HG03432 (cell line): Measurements from ENCODE around the gene VEGFC.
A peak's percentile ranks its signal among the peaks of the same experiment; 100 is the strongest.

ENCODE experiments used
- ATAC-seq: cut with Tn5 transposase; IDR thresholded peaks from one replicate; pipeline ENCODE4 v1.9.1; 2021; ENCODE audit warnings: mild to moderate bottlenecking, moderate library complexity; ENCODE audit not compliant: unreplicated experiment

VEGFC gene

GRCh38 chr4:176799653-176800052 is 6.9 kb upstream of the VEGFC start:
- no peak for ATAC-seq

GRCh38 chr4:176798540-176798939 is 5.8 kb upstream of the VEGFC start:
- ATAC-seq: no peak

DNA sequence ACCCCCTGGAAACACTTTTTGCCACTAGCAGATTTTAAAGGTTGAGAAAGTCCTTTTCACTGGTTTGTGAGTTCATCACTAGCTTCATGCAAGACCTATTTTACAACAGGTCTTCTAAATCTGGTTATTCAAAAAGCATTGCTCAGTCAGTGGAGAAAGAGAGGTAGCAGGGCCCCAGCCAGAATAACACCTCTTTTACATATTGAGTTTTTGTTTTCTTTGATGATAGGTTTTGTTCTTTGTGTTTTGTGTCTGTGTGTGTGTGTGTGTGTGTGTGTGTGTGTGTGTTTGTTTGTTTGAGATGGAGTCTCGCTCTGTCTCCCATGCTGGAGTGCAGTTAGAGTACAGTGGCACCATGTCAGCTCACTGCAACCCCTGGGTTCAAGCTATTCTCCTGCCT is 2.7 kb upstream of the VEGFC start:
- ATAC-seq: no peak

DNA sequence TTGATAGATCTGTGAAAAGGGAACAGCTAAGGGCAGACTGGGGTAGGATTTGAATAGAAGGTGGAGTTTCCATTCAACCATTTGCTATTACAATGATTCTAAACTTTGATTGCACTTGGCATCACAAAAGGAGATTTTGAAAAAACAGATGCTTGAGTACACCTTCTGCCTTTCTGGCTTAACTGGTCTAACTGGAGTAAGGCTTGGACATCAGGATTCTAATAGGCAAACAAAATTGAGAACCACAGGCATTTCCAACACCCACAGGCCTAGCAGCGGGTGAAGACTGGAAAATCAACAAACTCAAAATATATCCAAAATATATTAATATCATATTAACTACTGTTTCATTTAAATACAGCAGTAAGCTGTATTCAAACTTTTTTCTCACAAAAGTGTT is 1.9 kb upstream of the VEGFC start:
- no peak for ATAC-seq

DNA sequence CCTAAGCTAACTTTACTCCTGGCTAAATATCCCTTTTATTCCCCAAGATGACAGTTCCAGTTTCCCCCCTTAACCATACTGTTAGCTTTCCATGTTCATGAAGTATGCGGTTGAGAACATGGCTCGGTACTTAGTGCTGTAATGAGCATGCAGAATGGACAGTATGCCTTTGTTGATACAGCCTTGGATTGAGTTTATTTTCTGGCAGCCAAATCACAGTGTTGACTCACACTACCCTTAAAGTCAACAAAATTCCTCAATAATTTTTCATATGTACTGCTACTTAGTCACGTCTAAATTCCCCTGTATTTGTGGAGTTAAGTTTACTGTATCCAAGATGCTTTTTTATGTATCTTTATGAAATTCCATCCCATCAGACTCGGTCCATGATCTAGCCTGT is 1.4 kb upstream of the VEGFC start:
- no peak for ATAC-seq

DNA sequence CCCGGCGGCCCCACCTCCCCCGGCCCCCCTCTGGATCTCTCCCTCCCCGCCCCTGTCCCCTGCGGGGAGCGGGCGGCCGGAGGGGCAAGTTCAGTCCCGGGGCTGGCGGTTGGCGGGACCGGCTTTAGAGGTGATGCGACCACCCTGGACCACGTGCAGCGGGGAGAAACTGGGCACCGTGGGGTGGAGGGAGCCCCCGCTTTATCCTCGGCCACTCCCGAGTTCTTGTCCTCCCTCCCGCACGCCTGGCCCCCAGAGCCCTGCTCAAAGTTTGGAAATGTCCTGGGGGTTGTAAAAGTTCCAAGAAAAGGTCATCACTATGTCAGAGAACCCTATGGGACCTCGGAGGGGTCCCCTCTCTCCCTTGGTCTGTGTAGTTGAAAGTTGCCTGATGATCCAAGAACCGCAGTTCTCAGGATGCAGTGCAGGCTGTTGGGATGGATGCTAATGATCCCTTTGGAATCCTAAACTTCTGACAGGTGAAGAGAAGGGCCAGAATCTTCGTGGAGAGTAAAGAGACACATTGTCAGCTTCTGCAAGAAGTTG is 411 bp upstream of the VEGFC start:
- ATAC-seq: no peak

DNA sequence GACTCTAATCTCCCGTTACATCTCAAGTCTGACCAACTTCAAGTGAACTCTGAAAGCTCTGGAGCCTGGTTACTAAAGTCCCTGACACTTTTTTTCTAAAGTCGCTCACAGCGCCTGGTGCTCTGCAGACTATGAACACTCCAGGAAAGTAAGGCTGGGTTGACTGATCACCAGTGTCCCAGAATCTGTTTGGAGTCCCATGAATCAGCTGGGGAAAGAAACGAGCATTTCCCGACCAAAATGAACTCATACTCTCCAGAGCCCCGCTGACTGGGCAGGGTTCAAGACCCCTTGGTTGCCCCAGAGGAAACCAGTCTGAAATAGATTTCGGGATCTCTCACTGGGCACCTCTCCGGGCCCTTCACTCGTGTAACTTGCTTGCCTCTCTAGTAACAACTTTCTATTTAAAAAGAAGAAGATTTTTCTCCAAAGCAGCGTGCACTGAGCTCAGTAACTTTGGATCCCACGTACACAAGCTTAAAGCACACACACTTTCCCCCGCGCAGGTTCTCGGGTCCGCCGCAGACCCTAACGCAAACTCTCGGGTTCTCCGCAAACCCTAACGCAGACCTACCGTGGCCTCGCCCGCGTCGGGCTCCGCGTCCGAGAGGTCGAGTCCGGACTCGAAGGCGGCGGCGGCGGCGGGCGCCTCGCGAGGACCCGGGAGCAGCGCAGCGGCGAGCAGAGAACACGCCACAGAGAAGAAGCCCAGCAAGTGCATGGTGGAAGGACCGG is 964 bp downstream of the VEGFC start:
- peak; percentile 38 for ATAC-seq

DNA sequence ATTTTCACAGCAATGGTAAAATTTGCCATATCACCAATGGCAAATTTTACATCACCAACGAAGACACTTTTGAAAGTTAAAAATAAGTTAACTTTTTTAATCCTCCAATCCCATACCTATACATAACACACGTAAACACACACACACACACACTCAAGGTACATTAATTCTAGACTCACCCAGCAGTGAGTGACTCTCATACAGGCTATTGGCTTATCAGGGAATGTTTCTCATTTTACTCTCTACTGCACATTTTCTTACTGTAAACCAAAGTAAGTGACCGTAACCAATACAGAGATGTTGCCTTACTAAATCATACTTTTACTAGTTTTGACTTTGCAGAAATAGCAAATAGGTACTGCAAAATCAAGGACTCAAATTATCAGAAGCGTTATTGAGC is 2.3 kb downstream of the VEGFC start:
- no peak for ATAC-seq

DNA sequence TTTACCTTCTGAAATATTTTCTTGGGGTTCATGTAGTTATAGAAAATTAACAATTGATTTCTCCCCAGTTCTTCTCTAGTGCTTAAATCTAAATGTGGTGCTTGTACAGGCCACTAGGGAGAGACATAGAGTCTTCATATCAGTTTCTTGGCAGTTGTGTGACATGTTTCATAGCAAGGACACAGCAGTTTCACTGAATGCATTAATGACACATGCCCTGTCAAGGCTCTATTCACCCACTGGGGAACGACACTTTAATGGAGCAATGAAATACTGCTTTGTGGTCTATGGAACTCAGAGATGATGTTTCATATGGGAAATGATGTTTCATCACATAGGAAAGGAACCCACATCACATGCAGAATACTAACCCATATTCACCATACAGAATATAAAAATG is 2.8 kb downstream of the VEGFC start:
- peak; percentile 46 for ATAC-seq

DNA sequence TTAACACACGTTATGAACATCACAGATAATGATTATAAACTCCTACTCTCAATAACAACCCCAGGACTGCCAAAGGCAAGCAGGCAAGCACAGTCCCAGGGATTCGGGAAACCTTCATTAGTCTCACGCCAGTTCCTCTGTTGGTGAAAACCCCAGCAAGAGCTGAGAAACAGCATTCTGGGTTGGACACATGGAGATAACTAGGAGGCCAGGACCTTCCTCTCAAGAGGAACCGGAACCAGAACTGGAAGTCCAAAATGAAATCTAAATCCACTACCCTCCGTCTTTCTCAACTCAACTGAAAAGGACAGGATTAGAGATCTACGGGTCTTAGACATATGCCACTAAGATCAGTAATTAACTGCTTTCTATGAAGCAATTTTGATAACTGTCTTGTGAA is 3.8 kb downstream of the VEGFC start:
- no peak for ATAC-seq

DNA sequence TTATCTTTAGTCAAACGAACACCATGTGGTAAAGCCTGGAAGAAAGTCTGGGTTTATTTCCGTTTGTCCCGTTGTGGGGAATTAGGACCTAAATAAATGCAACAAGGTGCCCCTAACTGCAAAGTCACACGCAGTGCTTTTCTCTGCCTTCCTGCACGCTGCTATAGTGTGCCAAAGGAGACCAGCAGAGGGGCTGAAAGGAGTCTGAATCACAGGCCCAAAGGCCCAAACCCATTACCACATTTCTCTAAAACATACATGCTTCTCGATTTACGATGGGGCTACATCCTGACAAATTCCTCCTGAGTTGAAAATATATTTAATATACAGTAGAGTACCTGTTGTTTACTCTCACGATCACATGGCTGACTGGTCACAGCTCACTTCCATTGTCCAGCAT is 4.5 kb downstream of the VEGFC start:
- ATAC-seq: no peak

DNA sequence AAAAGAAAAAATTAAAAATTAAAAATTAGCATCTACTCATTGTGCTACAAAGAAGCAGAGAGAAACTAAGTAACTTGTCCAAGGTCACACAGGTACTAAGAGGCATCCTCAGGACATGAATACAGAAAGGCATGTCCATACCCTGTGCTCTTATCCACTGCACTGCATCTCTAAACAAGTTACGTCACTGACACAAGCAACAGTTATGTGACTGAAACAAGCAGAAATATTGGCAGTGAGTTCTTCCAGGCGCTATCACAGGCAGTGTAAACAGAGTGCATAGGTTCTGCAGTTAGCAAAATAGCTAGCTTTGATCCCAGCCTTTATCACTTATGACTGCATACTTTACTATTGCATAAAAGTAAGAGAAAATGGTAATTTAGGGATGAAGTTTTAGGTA is 7.9 kb downstream of the VEGFC start:
- ATAC-seq: no peak

DNA sequence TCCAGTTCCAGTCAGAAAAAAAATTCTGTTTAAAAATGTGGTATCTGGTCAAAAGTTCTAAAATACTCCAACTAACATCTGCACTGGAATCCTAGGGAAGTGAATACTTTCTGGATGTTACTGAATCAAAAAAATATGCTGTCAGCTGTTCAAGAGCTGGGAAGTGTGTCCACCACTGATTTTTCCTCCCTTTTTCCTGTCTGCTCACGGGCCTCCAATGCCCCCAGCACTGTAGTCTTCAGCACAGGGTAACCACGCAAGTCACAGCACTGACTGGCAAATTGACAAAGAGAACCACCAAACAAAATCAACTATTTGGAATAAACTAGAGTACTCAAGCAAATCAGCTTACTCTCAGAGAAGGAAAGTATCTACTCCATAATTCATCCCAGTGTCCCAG is 9.9 kb downstream of the VEGFC start:
- ATAC-seq: no peak

GRCh38 chr4:176782191-176782590 is 10.5 kb downstream of the VEGFC start:
- no peak for ATAC-seq

GRCh38 chr4:176781739-176782100 is 11.0 kb downstream of the VEGFC start:
- ATAC-seq: no peak

DNA sequence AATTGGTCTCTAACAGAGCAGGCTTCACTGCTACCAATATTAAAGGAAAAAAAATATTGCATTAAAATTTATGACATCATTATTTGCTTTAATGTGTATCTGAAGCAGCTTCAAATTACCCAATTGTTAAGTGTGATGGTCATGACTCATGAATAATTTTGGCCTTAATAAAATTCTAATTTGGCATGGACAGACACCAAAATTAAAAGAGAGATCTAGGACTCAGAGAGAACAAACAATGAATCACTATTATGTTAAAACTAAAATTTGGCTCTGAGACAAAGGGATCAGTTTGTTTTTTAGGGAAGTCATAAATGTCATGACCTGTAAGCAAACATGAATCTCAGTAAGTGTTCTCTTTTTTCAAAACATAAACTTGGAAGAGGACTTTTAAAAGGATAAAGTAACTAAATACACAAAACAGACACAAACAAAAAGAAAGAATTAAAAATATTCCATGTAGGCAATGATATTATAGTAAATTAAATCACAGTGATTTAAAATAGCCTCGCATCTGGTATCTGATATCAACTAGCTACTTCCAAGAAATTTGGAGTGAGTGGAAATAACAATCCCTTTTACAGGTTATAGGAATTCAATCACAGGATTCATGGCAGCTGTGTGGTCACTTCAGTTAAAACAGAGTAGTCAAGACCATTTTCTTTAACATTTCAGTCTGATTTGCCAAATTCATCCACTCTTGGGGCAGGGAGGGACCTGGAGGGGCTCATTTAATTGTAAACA is 11.6 kb downstream of the VEGFC start:
- no peak for ATAC-seq

- ATAC-seq: no peak
Measured at GRCh38 chr4:176779421-176779820, 13.3 kb downstream of the VEGFC start.

- ATAC-seq: no peak
Measured at GRCh38 chr4:176778491-176778890, 14.2 kb downstream of the VEGFC start.

- ATAC-seq: no peak
Measured at GRCh38 chr4:176778063-176778462, 14.7 kb downstream of the VEGFC start.

GRCh38 chr4:176775338-176775737 is 17.4 kb downstream of the VEGFC start:
- no peak for ATAC-seq

GRCh38 chr4:176774852-176775251 is 17.9 kb downstream of the VEGFC start:
- no peak for ATAC-seq

GRCh38 chr4:176769514-176769913 is 23.2 kb downstream of the VEGFC start:
- no peak for ATAC-seq
